Naive B cell (primary cell): ENCODE results near the gene RNF145. TPM values are rescaled to one million over a fixed set of nuclear protein-coding genes. Genes with fewer than 3 reads are reported as not detected.

ENCODE experiments used
- ATAC-seq, 2 donors: fragments of 150-1000 bp; cut with Tn5 transposase; 2 replicates each; pipeline ENCODE4 v1.10.0; 2021; ENCODE audit warnings: low read depth in 2 of 2, mild to moderate bottlenecking in 2 of 2, moderate library complexity in 2 of 2
- DNase-seq: peaks from one replicate; pipeline ENCODE4 v3.0.0; 2022
- H3K27ac Mint-ChIP-seq, 6 donors: one replicate each; pipeline ENCODE4 v1.8.0; 2020 to 2022; ENCODE audit warnings: mild to moderate bottlenecking in 6 of 6, mixed read lengths in 6 of 6, moderate library complexity in 5 of 6, inconsistent platforms in 2 of 6
- H3K27me3 Mint-ChIP-seq, 3 donors: one replicate each; pipeline ENCODE4 v1.8.0; 2021 to 2022; ENCODE audit warnings: mixed read lengths in 3 of 3, mild to moderate bottlenecking in 1 of 3
- H3K36me3 Mint-ChIP-seq, 2 donors: one replicate each; pipeline ENCODE4 v1.8.0; 2020 to 2022; ENCODE audit warnings: mixed read lengths in 2 of 2, inconsistent platforms in 1 of 2, mild to moderate bottlenecking in 1 of 2
- H3K4me1 Mint-ChIP-seq, 3 donors: one replicate each; pipeline ENCODE4 v1.8.0; 2020 to 2022; ENCODE audit warnings: mixed read lengths in 3 of 3, inconsistent platforms in 1 of 3, mild to moderate bottlenecking in 1 of 3, moderate library complexity in 1 of 3
- H3K4me3 Mint-ChIP-seq, 8 donors: one replicate each; pipeline ENCODE4 v1.8.0; 2020 to 2022; ENCODE audit warnings: mild to moderate bottlenecking in 8 of 8, mixed read lengths in 8 of 8, moderate library complexity in 8 of 8, inconsistent platforms in 2 of 8
- H3K9me3 Mint-ChIP-seq, 7 donors: one replicate each; pipeline ENCODE4 v1.8.0; 2020 to 2022; ENCODE audit warnings: mixed read lengths in 7 of 7, mild to moderate bottlenecking in 5 of 7, inconsistent platforms in 2 of 7, moderate library complexity in 1 of 7
- polyA plus RNA-seq, 6 donors: library from polyadenylated mRNA; unstranded; fragments of 300-500 nt; fragmentation: Illumina TruSeq; gene quantifications; one replicate each; pipeline ENCODE4 v1.2.3, GENCODE V29; 2021; ENCODE audit warnings: low read depth in 6 of 6

Gene RNF145
- polyA plus RNA-seq = 10 to 100 TPM in 5 of 6 donors, 1 to 10 TPM in 1; 8.8 to 14.4 (median 10.4) TPM

DNA sequence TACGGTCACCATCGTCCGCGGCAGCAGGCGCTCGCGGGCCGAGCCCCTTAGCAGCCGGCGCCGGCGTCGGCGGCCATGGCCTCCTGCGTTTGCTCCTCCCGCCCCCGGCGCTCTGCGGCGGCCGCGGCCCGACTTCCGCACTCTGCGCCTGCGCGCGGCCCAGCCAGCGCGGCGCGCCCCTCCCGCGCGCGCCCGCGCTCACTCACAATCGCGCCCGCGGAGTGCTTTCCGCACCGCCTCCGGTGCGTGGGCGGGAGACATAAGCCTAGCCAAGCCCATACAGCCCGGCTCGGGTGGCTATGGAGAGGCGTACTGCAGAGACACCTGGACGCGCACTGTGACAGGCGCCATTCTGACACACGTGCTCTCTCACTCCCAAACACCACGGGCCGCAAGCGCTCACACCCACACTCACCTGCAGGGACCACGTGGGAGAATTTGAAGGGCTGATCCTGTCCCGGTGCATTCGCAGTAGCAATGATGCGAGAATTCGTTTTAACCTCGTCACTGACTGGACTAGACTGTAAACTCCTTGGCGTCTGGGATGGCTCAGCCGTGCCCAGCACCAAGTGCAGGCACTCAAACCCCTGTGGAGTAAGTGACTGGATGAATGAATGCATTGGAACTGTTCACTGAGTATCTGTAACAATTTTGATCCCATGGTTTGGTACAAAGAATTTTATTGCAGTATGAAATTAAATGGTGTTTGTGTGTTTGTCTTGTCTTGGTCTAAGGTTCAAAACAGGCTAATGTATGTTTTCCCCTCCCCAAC, at the start of gene RNF145:
Gene RNF145, minus strand, starts transcription at position 116 of the 772 bp plus-strand sequence. CDS start 5,936 bp downstream, outside the sequence.
- H3K27me3 Mint-ChIP-seq = no peaks in the 10 kb centered on the region
- H3K9me3 Mint-ChIP-seq = no peaks in the 10 kb centered on the region
- peaks cover 46 to 60% (median 55%) of the 10 kb centered on the region in 3 donors for H3K4me1 Mint-ChIP-seq
- peak; percentile 95 for DNase-seq
- H3K36me3 Mint-ChIP-seq = peaks cover 0 to 10% of the 10 kb centered on the region in 2 donors
- H3K4me3 Mint-ChIP-seq = peak within 1 kb of the TSS; percentile 91 to 100 (median 96)
- peak within 1 kb of the TSS; percentile 92 to 98 (median 96) for H3K27ac Mint-ChIP-seq
- peak; percentile 81 to 82 for ATAC-seq

- Mint-ChIP-seq H3K4me1 (peaks cover 12 to 18% (median 14%) of the 10 kb centered on the region in 3 donors), H3K27ac (no peak overlapping the region), H3K4me3 (no peak overlapping the region), H3K36me3 (no peaks in the 10 kb centered on the region), H3K27me3 (peaks cover 8 to 24% (median 13%) of the 10 kb centered on the region in 3 donors), H3K9me3 (peaks cover 0 to 4% (median 0%) of the 10 kb centered on the region in 7 donors)
- DNase-seq (no peak), ATAC-seq (no peak)
Measured at GRCh38 chr5:159258361-159258760, 49.0 kb upstream of the RNF145 start.

DNA sequence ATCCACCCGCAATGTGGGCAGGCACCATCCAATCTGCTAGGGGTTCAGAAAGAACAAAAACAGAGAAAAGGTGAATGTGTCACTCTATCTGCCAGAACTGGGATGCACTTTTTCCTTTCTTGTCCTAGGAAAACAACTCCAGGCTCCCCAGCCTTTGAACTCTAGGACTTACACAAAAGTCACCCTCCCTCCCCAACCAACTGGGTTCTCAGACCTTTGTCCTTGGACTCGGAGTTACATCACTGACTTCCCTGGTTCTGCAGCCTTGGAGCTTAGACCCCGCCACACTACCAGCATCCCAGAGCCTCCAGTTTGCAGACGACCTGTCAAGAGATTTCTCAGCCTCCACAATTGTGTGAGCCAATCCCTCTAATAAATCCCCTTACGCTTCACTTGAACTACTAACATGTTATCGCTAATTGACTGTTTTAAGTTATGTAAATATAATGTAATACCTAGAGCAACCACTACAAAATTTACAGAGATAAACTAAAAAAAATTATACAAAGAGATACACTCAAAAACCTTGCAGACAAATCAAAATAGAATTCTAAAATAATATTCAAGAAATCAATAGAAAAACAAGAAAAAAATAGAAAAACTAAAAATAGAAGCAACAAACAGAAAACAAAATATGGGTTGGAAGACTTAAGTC, 48.4 kb upstream of the RNF145 start:
- H3K4me3 Mint-ChIP-seq = peak overlapping the region in 1 of 8 donors; percentile 1
- H3K27me3 Mint-ChIP-seq = peaks cover 8 to 24% (median 13%) of the 10 kb centered on the region in 3 donors
- ATAC-seq (no peak), DNase-seq (no peak)
- H3K27ac Mint-ChIP-seq = no peak overlapping the region
- no peaks in the 10 kb centered on the region for H3K36me3 Mint-ChIP-seq
- peaks cover 10 to 15% (median 14%) of the 10 kb centered on the region in 3 donors for H3K4me1 Mint-ChIP-seq
- peaks cover 0 to 4% (median 0%) of the 10 kb centered on the region in 7 donors for H3K9me3 Mint-ChIP-seq

DNA sequence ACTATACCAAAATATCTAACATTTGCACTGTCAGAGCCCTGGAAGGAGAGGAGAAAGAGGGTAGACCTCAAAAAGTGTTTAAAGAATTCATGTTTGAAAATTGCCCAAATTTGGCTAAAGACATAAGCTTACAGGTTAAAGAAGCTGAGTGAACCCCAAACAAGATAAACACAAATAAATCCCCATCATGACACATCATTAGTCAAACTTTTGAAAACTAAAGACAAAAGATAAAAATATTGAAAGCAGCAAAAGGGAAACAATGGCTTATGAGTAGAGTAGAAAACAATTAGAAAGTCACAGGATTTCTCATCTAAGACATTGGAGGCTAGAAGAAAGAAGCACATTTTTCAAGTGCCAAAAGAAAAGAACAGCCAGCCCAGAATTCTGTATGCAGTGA, 47.7 kb upstream of the RNF145 start:
- Mint-ChIP-seq H3K27me3 (peaks cover 8 to 24% (median 13%) of the 10 kb centered on the region in 3 donors), H3K36me3 (no peaks in the 10 kb centered on the region), H3K9me3 (peaks cover 0 to 3% (median 0%) of the 10 kb centered on the region in 7 donors), H3K4me3 (peak overlapping the region in 1 of 8 donors; percentile 1), H3K4me1 (peaks cover 2 to 9% (median 9%) of the 10 kb centered on the region in 3 donors), H3K27ac (no peak overlapping the region)
- no peak for ATAC-seq
- no peak for DNase-seq

- Mint-ChIP-seq H3K27ac (no peak overlapping the region), H3K4me3 (no peak overlapping the region), H3K36me3 (no peaks in the 10 kb centered on the region), H3K27me3 (peaks cover 14 to 36% (median 19%) of the 10 kb centered on the region in 3 donors), H3K4me1 (no peaks in the 10 kb centered on the region), H3K9me3 (no peaks in the 10 kb centered on the region)
- no peak for DNase-seq
- ATAC-seq = no peak
Measured at GRCh38 chr5:159252195-159252594, 42.8 kb upstream of the RNF145 start.

GRCh38 chr5:159249158-159249557, 39.8 kb upstream of the RNF145 start:
- Mint-ChIP-seq H3K27me3 (peaks cover 11 to 18% (median 14%) of the 10 kb centered on the region in 3 donors), H3K36me3 (no peaks in the 10 kb centered on the region), H3K27ac (no peak overlapping the region), H3K4me1 (no peaks in the 10 kb centered on the region), H3K4me3 (no peak overlapping the region), H3K9me3 (no peaks in the 10 kb centered on the region)
- no peak for ATAC-seq
- DNase-seq = no peak

GRCh38 chr5:159244890-159245289, 35.5 kb upstream of the RNF145 start:
- Mint-ChIP-seq H3K27ac (no peak overlapping the region), H3K4me3 (no peak overlapping the region), H3K36me3 (no peaks in the 10 kb centered on the region), H3K9me3 (no peaks in the 10 kb centered on the region), H3K27me3 (peaks cover 11 to 18% (median 14%) of the 10 kb centered on the region in 3 donors), H3K4me1 (peaks cover 11 to 21% (median 13%) of the 10 kb centered on the region in 3 donors)
- DNase-seq (no peak), ATAC-seq (no peak)

- H3K9me3 Mint-ChIP-seq = no peaks in the 10 kb centered on the region
- DNase-seq = no peak
- no peak overlapping the region for H3K4me3 Mint-ChIP-seq
- ATAC-seq = no peak
- H3K4me1 Mint-ChIP-seq = peaks cover 11 to 21% (median 13%) of the 10 kb centered on the region in 3 donors
- H3K36me3 Mint-ChIP-seq = no peaks in the 10 kb centered on the region
- no peak overlapping the region for H3K27ac Mint-ChIP-seq
- peaks cover 11 to 16% (median 12%) of the 10 kb centered on the region in 3 donors for H3K27me3 Mint-ChIP-seq
Measured at GRCh38 chr5:159244163-159244562, 34.8 kb upstream of the RNF145 start.

DNA sequence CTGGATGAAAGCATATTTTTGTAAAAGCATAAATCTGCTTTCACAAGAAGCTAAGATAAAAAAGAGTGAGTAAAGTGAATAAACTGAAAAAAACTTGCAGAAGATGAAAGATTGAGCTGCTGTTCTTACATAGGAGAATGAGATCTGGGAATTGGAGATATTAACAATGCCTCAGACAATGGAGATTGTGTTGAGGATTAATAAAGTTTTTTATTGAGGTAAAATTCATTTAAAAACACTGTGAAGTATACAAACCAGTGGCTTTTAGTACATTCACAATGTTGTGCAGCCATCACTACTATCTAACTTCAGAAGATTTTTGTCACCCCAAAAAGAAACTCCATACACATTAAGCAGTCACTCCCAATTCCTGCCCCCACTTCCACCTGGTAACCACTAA, 34.0 kb upstream of the RNF145 start:
- no peak overlapping the region for H3K27ac Mint-ChIP-seq

GRCh38 chr5:159242656-159243055, 33.3 kb upstream of the RNF145 start:
- no peaks in the 10 kb centered on the region for H3K9me3 Mint-ChIP-seq

More for the DNA sequence above, 34.0 kb upstream of the RNF145 start:
- no peak overlapping the region for H3K4me3 Mint-ChIP-seq
- ATAC-seq = no peak
- H3K36me3 Mint-ChIP-seq = no peaks in the 10 kb centered on the region
- H3K4me1 Mint-ChIP-seq = peaks cover 11 to 21% (median 13%) of the 10 kb centered on the region in 3 donors
- DNase-seq = no peak
- H3K27me3 Mint-ChIP-seq = peaks cover 4 to 10% (median 9%) of the 10 kb centered on the region in 3 donors
- H3K9me3 Mint-ChIP-seq = no peaks in the 10 kb centered on the region

GRCh38 chr5:159241946-159242552, 32.7 kb upstream of the RNF145 start:
- Mint-ChIP-seq H3K36me3 (no peaks in the 10 kb centered on the region), H3K27me3 (peaks cover 0 to 6% (median 5%) of the 10 kb centered on the region in 3 donors), H3K4me1 (peaks cover 11 to 21% (median 13%) of the 10 kb centered on the region in 3 donors), H3K4me3 (peak overlapping the region in 2 of 8 donors; percentile 6 to 30), H3K9me3 (no peaks in the 10 kb centered on the region), H3K27ac (no peak overlapping the region)
- DNase-seq = no peak
- ATAC-seq = peak in 1 of 2 donors; percentile 45

More at GRCh38 chr5:159242656-159243055, 33.3 kb upstream of the RNF145 start:
- Mint-ChIP-seq H3K4me3 (peak overlapping the region in 1 of 8 donors; percentile 30), H3K36me3 (no peaks in the 10 kb centered on the region), H3K4me1 (peaks cover 11 to 21% (median 13%) of the 10 kb centered on the region in 3 donors), H3K27me3 (peaks cover 0 to 6% (median 5%) of the 10 kb centered on the region in 3 donors), H3K27ac (peak overlapping the region in 1 of 6 donors; percentile 32)
- ATAC-seq (peak; percentile 70 to 72), DNase-seq (no peak)

DNA sequence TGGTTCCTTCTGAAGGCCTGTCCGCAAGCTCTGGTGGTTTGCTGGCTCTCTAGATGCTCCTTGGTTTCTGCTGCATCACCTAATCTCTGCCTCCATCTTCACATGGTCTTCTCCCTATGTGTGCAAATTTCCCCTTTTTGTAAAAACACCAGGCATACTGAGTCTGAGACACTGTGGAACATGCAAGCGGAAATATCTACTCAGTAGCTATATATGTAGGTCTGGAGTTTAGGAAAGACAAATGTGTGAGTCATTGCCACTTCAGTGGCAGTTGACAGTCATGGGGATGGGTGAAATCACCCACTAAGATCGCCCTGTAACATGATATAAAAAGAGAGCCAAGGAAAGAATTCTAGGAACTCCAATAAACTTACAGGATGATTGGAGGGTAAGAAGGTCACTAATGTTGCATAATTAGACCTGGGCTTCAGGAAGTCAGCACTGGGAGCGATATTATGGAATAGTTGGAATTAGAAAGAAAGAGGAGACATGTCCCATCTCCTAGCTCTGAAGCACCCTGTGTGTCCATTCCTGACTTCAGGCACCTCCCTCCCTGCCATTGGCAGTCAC, 31.0 kb upstream of the RNF145 start:
- Mint-ChIP-seq H3K9me3 (no peaks in the 10 kb centered on the region), H3K4me1 (peaks cover 11 to 21% (median 13%) of the 10 kb centered on the region in 3 donors), H3K36me3 (no peaks in the 10 kb centered on the region), H3K27ac (no peak overlapping the region), H3K4me3 (no peak overlapping the region), H3K27me3 (no peaks in the 10 kb centered on the region)
- no peak for ATAC-seq
- no peak for DNase-seq
